NT2/D1 (cell line): ENCODE data around the gene ZNF750.

Experiments
- YY1 ChIP-seq: IDR thresholded peaks from 2 replicates; pipeline ENCODE4 v1.6.1; 2011; ENCODE audit not compliant: insufficient read length, insufficient read depth
- ZNF274 ChIP-seq: IDR thresholded peaks from 2 replicates; pipeline ENCODE4 v1.6.1; 2011; ENCODE audit warnings: mild to moderate bottlenecking, low read depth, low read length

GRCh38 chr17:82820278-82821251, 19.3 kb downstream of the ZNF750 start:
- TF ChIP-seq YY1 (no peak), ZNF274 (no peak)
